HG03460 (cell line): ENCODE measurements around the gene USH1G.

Experiments
- ATAC-seq: cut with Tn5 transposase; IDR thresholded peaks from one replicate; pipeline ENCODE4 v1.9.1; 2021; ENCODE audit not compliant: unreplicated experiment

Gene USH1G

DNA sequence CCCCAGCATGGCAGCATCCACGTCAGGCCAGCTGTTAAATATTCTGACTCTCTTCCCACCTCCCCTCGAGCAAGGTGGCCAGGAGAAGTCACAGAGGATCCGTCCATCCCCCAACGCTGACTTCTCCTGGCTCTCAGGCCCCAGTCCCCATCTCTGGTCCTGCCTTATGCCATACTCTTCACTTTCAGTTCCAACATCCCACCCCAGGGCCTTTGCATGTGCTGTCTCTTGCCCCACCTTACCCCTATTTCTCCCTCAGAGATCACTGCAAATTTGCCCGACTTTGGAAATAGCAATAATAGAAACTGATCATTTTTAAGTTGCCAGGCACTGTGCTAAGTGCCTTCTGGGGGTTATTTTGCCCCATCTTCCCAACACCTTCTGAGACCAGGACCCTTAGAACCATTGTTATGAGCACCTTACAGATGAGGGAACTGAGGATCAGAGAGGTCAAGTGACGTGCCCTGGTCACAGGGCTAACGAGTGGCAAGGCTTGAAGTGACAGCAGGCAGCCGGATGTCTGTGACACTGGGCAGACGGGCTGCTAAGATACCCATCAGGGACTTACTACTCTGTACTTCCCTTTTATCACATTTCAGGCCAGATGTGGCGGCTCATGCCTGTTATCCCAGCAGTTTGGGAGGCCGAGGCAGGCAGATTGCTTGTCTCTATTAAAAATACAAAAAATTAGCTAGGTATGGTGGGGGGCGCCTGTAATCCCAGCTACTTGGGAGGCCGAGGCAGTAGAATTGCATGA is 31.8 kb upstream of the USH1G start:
- no peak for ATAC-seq

DNA sequence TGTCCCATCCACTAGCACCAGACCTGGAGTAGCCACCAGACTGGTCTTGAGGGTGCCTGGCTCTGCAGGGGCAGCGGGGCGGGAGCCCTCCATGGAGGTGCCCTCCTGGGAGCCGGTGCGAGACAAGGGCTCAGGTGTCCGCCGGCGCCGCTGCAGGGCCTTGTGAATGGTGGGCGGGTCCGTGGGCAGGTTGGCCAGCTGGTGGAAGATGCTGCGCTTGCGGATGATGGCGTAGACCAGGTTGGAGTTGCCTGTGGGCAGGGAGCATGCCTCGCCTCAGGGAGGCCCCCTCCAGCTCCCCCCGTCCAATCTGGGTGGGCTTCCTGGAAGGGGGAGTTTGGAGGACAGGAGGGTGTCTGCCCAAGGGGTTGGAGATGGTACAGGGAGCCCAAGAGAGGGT is 31.1 kb upstream of the USH1G start:
- no peak for ATAC-seq

DNA sequence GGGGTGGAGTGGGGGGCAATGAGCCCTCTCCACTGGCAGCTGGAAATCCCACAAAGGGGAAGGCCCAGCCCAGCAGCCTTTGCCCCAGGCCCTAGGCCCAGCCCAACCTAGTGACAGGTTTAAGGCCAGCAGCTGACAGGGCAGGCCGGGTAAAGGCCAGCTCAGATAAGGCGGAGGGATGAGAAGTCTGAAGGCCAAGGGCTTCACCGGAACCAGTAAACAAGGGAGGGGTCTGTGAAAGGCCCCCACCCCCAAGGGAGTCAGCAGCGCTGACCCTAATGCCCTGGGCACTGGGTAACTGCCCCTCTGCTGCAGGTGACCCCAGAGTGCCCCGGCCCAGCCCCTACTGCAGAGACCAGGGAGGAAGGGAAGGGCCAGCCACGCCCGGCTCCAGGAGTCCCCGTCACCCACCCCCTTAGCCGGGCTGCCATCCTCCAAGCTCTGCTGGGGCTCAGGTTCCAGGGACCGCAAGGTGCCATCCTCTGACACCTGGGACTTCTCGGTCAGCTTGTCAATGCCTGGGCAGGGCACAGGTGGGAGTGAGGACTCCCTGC is 30.2 kb upstream of the USH1G start:
- no peak for ATAC-seq

DNA sequence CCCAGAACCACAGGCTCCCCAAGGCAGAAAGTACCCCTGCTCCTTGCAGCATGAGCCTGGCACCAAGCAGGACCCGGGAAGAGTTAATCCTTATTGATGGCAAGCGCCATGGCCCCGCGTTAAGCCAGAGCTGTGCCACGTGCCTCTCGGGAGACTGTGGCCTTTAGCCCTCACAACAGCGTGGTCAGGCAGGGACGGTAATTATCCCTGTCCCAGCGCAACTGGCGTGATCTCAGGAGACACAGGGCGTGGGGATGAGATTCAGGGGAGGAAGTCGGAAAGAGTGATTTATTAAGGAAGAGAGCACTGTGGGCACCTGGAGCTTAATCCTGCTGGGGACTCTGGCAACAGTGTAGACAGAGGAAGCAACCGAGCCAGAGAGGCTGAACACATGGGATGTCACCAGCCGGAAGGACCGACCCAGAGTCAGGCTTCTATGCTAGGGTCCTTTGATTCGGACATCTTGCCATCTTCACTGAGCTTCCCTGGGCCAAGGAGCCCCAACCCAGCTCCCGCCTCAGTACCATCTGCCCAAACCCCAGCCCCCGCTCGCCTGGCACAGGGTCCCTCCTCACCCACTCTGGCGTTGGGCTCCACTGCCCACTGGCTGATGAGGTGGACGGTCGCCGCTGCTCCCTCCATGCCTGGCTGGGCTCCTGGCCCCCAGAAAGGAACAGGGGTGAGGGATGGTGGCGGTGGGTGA is 29.5 kb upstream of the USH1G start:
- ATAC-seq, result no peak

DNA sequence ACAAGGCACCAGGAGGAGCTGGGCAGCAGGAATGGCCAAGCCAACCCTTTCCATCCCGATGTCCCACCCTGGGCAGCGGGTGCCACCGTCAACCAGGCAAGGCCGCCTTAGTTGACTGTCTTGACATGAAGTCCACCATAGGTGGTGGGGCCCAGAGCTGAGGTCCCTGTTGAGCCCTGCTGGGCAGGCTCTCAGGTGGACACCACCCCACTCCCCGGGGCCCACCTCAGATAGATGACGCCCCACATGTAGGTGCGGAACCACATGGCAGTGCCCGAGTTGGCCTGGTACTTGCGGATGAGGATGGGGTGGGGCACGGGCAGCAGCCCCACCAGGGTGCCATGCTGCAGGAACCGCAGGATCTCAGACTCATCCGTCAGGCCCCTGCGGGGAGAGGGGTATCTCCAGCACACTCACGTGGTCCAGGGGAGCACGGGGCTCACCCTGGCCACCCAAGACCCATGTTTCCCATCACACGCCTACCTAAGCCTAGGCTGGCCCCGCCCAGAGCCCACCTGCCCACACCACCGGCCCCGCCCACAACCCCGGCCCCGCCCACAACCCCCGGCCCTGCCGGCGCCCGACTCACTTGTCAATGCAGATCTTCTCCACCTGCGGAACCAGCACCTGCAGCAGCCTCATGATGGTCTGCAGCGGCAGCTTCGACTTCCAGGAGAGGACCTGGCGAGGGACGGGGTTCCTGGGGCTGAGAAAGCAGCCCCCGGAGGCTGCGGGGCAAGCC is 28.8 kb upstream of the USH1G start:
- no peak for ATAC-seq

DNA sequence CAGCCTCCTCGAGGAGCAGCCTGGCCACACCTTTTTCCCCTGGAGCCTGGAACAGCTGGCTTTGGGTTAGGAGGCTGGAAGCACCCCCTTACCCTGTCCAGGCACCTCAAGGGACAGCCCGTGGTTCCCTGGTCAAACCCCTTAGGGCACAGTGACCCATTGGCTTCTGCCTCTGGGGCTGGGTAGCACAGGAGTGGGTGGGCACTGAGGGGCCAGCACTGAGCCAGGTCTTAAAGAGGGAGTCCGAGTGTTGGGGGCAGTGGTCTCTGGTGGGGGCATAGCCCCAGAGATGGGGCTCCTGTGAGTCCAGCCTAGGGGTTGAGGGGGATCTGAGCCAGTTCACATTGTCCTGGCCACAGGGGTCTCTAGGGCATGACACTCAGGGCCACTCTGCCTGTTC is 28.0 kb upstream of the USH1G start:
- ATAC-seq, result no peak

DNA sequence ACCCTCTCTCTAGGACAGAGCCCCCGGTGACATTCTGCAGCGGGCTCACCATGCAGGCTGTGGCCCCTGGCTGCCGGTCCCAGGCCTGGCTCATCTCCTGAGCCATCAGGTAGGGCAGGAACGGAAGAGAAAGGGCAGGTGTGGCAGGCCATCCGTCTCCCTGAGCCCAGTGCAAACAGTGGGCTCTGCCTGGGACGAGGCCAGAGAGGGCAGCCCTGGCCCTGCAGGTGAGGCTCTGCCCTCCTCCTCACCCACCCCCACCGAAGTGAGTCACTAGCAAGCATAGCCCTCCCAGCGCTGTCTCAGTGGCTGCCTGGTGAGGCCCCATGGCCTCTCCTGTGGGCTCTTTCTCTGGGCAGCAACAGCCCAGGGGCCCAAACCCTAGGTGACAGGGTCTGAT is 27.2 kb upstream of the USH1G start:
- ATAC-seq, result no peak

DNA sequence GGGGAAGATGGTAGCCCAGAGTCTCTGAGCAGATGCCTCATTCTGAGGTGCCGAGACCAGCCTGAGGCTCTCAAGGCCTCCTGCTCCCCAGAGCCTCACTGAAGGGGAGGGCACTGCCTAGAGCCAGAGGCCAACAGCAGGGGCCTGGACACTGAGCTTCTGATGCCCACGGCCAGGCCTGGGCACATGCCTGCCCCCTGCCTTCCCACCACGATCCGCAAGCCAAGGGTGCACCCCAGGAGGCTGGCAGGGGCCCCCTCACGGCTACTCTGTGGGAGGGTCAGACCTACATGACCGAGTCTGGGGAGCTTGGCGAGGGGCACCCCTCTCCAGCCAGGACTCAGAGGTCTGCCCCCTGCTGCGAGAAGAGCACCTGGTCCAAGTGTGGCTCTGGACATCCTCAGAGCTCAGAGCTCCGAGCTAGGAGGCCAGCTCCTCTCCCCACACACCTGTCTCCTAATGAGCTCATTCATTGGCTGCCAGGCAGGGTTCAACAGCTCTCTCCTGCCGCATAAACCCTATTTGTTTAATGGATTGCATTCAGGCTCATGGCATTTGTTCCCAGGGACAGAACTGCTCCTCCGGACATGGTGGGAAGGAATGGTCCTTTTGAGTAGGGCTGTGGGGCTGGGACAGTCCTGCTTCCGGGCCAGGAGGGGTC is 26.5 kb upstream of the USH1G start:
- ATAC-seq, result no peak

DNA sequence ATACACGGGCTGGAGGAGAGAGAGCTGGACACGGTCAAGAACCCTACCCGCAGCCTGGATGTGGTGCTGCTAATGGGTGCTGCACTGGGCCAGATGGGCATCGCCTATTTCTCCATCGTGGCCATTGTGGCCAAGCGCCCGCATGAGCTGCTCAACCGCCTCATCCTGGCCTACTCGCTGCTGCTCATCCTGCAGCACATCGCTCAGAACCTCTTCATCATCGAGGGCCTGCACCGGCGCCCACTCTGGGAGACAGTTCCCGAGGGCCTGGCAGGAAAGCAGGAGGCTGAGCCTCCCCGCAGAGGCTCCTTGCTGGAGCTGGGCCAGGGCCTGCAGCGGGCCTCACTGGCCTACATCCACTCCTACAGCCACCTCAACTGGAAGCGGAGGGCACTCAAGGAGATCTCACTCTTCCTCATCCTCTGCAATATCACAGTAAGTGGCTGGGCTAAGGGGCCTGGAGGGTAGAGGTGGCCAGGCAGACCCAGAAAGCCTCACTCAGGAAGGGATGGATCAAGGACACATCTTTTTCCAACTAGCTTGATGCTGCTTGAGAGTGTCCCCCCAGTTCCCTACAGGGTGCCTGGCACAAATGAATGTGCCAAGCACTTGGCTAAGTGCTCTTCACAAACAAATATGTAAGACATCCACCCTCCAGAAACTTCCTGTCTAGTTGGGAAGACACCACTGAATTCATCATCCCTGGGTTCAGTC is 24.1 kb upstream of the USH1G start:
- no peak for ATAC-seq

DNA sequence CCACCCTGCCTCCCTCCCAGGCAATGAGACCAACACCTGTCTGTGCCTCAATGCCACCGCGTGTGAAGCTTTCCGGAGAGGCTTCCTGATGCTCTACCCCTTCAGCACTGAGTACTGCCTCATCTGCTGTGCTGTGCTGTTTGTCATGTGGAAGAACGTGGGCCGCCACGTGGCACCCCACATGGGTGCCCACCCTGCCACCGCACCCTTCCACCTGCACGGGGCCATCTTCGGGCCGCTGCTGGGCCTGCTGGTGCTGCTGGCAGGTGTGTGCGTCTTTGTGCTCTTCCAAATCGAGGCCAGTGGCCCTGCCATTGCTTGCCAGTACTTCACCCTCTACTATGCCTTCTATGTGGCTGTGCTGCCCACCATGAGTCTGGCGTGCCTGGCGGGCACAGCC is 23.6 kb upstream of the USH1G start:
- ATAC-seq, result no peak

DNA sequence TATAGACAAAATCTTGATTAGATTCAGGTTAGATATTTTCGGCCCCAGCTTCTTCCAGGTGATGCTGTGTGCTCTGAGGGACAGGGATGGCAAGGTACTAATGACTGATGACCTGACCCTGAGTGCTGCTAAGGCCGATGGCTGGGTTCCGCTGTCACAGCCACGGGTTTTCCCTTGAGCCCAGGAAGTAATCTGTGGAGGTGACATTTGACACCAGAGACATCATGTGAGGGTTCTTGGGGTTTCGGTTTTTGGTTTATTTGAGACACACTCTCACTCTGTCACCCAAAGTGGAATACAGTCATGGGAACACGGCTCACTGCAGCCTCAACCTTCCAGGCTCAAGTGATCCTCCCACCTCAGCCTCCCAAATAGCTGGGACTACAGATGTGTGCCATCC is 22.5 kb upstream of the USH1G start:
- no peak for ATAC-seq

DNA sequence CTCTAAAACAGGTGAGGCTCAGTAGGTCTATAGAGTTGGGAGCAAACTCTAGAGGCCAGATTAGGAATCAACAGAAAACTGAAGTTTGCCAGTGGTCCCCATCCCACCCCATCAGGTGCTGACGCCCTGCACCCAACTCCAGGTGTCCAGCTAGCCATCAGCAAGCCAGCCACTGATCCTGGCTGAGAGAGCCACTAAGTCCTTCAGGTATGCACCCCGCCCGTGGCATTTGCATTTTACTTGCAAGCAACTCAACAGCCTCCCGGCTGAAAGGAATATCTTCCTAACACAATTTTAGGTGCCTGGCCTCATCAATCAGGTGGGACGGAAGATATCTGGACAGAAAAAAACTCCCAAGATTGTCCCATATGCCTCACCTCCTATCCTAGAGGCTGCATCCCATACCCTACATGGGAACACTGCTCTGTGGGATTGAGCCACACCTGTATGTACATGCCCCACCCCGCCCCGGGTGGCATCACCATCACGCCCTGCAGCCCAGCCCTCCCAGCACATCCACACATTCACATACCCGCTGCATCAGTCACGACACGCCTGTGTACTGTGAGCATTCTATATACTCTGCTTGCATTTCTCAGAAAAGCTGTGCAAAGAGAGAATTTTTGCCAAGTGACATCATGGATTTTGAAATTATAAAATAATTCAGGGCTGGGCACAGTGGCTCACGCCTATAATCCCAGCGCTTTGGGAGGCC is 20.9 kb upstream of the USH1G start:
- no peak for ATAC-seq

DNA sequence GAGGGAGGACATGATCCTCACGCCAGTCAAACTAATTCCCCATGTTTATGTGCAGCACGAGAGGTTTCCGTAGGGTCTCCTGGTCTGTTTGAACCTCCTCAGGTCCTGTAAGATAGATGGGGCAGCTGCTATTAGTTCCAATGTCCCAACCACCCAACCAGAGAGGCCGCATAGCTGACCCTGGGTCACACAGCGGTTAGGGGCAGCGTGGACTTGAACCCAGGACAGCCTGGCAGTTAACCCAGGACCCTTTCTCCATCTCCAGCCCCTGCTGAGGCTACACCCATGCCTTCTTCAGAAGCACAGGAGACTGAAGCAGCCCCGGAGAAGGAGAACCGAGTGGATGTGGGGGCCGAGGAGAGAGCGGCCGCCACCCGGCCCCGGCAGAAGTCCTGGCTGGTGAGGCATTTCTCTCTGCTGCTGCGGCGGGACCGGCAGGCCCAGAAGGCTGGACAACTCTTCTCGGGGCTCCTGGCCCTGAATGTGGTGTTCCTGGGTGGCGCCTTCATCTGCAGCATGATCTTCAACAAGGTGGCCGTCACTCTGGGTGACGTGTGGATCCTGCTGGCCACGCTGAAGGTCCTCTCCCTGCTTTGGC is 18.2 kb upstream of the USH1G start:
- no peak for ATAC-seq

DNA sequence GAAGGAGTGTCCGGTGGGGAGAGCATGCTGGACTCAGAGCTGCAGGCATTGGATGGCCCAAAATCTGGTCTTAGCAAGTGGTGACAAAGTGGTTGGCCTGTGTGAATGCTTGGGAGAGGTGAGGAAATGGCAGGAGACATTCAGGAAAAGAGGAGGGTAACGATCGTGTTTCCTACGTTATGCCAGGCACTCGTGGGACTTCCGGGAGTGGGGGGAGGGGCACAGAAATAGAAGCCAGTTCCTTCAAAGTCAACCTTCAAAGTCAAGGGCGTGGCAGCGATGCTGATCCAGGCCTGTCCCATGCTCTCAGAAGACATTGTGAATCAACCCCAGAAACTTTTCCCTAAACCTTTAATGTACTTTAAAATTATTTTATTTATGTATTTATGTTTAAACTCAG is 16.5 kb upstream of the USH1G start:
- no peak for ATAC-seq

DNA sequence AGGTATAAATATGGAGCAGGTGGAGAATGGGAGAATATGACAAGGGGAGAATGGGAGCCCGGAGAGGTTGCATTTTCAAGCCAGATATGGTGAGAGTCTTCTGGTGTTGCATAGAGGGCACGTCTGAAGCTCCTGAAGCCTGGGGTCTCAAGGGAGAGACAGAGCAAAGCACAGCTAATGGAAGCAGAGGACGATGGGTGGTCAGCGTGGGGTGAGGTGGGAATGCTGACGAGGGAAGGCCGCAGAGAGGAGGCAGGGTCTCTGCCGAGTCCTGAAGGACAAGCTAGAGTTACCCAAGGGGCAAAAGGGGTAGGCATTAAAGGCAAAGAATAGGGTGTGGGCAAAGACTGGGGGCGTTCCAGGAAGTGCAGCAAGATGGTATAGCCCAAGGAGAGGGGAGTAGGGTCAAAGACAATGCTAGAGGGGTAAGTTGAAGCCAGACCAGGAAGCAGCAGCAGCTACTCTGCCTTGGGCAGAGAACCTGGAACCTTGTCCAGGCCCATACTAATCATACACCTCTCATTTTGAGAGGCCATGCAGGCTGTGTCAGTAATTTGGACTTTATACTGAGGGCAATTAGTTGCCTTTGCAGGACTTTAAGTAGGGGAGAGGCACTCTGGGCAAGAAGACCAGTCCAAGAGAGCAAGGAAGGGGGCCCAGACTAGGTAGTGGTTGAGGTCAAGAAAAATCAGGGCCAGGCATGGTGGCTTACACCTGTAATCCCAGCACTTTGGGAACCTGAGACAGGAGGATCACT is 15.3 kb upstream of the USH1G start:
- ATAC-seq, result no peak

DNA sequence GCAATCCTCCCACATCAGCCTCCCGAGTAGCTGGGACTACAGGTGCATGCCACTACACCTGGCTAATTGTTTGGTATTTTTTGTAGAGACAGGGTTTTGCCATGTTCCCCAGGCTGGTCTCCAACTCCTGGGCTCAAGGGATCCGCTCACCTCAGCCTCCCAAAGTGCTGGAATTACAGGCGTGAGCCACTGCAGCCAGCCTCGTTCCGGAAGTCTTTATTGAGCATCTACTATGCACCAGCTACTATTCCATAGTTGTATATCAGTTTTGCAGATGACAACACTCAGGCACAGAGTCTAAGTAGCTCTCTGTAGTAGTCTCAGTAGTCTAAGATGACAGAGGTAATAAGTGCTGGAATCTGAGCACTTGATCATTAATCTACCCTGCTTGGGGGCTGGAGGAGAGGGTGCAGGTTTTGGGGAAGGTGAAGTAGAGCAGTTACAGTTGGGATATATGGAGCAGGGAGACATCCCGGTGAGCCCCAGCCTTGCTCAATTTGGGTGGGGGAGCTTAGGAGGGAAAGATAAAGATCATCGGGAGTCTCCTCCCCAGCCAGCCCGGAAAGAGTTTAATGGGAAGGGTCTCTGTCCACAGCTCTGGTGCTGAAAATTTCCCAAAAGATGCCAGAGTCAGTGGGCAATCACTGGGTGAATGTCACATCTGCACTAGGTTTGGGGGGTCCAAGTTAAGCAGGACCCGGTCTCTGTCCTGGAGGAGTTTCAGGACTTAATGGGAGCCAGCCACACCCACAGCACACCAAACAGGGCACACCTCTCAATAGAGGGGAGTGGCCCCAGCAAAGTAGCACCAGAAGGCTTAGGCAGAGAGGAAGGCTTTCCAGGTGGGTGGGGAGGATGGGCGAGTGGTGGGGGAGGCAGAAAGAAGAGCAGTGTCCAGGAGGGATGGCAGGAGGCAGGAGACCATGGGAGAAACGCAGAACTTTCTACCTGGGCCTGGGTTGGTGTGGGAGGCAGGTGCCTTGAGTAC is 14.3 kb upstream of the USH1G start:
- no peak for ATAC-seq

DNA sequence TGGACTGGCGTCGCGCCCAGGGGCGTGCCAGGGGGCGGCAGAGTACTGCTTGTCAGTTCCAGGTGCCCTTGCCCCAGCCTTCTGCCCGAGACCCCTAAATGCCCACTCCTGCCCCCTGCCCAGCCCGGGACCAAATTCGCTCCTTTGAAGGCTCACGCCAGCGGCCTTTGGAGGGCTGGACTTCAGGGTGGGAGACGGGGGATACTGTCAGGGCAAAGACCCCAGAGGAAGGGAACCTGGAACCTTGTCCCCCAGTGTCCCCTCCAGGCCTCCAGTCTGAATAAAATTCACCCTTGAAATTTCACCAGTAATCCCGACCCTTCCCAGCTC is 13.4 kb upstream of the USH1G start:
- no peak for ATAC-seq
